PC-9 (cell line): ENCODE results near the gene VSX1. TPM values are rescaled to one million over a fixed set of nuclear protein-coding genes. Genes with fewer than 3 reads are reported as not detected.

Experiments used
- BruUV-seq: library from RNA; stranded (reverse); fragments of 400-500 nt; replicated peaks from 2 replicates; lab custom pipeline; 2021; lab: Mats Ljungman, UMichigan
- CTCF ChIA-PET: fragments of 300-600 bp; sonication (Branson Sonifier 250); formaldehyde crosslinking; loops from one replicate; lab custom pipeline; 2022; ENCODE audit warnings: antibody characterized with exemption; lab: Charles Lee
- POLR2A ChIA-PET: fragments of 300-600 bp; sonication (Branson Sonifier 250); formaldehyde crosslinking; loops from one replicate; lab custom pipeline; 2022; ENCODE audit warnings: antibody characterized with exemption; ENCODE audit not compliant: unreplicated experiment; lab: Charles Lee
- DNase-seq, 2 experiments: peaks; one replicate each; pipeline versions ENCODE4 v3.0.0 to v3.0.0-alpha.2; 2015 to 2022; ENCODE audit warnings: mixed read lengths in 1 of 2
- H2AFZ ChIP-seq: fragments of 200-600 bp; sonication (generic); 2 replicates; pipeline ENCODE4 v1.8.1; 2017; ENCODE audit warnings: antibody characterized with exemption
- H3F3A ChIP-seq: fragments of 200-600 bp; sonication (generic); 2 replicates; pipeline ENCODE4 v1.8.1; 2017; ENCODE audit warnings: antibody characterized with exemption, mild to moderate bottlenecking, low read depth; ENCODE audit not compliant: insufficient read depth
- H3K27ac ChIP-seq: fragments of 200-600 bp; sonication (generic); 2 replicates; pipeline ENCODE4 v1.6.1; 2016; ENCODE audit warnings: mixed run types
- H3K27me3 ChIP-seq: fragments of 200-600 bp; sonication (generic); 2 replicates; pipeline ENCODE4 v1.6.1; 2016; ENCODE audit warnings: low read depth, mixed run types; ENCODE audit not compliant: insufficient read depth
- H3K36me3 ChIP-seq: fragments of 200-600 bp; sonication (generic); 2 replicates; pipeline ENCODE4 v1.6.1; 2016; ENCODE audit warnings: low read depth, mixed run types
- H3K4me1 ChIP-seq: fragments of 200-600 bp; sonication (generic); replicated peaks from 2 replicates; pipeline ENCODE4 v1.6.1; 2016; ENCODE audit warnings: mixed run types; ENCODE audit not compliant: insufficient read depth
- H3K4me2 ChIP-seq: fragments of 200-600 bp; sonication (generic); 2 replicates; pipeline ENCODE4 v1.6.1; 2017; ENCODE audit warnings: mixed run types
- H3K4me3 ChIP-seq: fragments of 200-600 bp; sonication (generic); 2 replicates; pipeline ENCODE4 v1.6.1; 2016; ENCODE audit warnings: mixed run types
- H3K79me2 ChIP-seq: fragments of 200-600 bp; sonication (generic); 2 replicates; pipeline ENCODE4 v1.6.1; 2017; ENCODE audit warnings: low read depth, mixed run types
- H3K9me2 ChIP-seq: fragments of 200-600 bp; sonication (generic); 2 replicates; pipeline ENCODE4 v1.8.1; 2017; ENCODE audit warnings: mild to moderate bottlenecking; ENCODE audit not compliant: insufficient read depth
- H3K9me3 ChIP-seq: fragments of 200-600 bp; sonication (generic); 2 replicates; pipeline ENCODE4 v1.8.1; 2016; ENCODE audit warnings: low read depth; ENCODE audit not compliant: insufficient read depth
- H4K20me1 ChIP-seq: fragments of 200-600 bp; sonication (generic); 2 replicates; pipeline ENCODE4 v1.8.1; 2017; ENCODE audit not compliant: insufficient read depth
- EZH2 ChIP-seq: fragments of 200-600 bp; sonication (generic); IDR thresholded peaks from 2 replicates; pipeline ENCODE4 v1.8.0; 2017; ENCODE audit warnings: antibody characterized with exemption, low read depth
- intact Hi-C: fragments of 100-400 bp; cut with micrococcal nuclease; formaldehyde crosslinking; loops from one replicate; pipeline ENCODE4 v1.10.0; 2022; ENCODE audit not compliant: unreplicated experiment
- total RNA-seq: library from RNA; stranded (reverse); gene quantifications from 2 replicates; pipeline ENCODE4 v1.2.3, GENCODE V29; 2021
- TF ChIP-seq, protein P1 (sequence below): fragments of 200-600 bp; sonication (generic); conservative IDR thresholded peaks from 2 replicates; pipeline ENCODE4 v1.6.1; 2017; ENCODE audit warnings: mixed run types, antibody characterized with exemption, mild to moderate bottlenecking, moderate library complexity

The VSX1 gene
- total RNA-seq, 1 experiment from 2014 or later: 1.5 TPM

DNA sequence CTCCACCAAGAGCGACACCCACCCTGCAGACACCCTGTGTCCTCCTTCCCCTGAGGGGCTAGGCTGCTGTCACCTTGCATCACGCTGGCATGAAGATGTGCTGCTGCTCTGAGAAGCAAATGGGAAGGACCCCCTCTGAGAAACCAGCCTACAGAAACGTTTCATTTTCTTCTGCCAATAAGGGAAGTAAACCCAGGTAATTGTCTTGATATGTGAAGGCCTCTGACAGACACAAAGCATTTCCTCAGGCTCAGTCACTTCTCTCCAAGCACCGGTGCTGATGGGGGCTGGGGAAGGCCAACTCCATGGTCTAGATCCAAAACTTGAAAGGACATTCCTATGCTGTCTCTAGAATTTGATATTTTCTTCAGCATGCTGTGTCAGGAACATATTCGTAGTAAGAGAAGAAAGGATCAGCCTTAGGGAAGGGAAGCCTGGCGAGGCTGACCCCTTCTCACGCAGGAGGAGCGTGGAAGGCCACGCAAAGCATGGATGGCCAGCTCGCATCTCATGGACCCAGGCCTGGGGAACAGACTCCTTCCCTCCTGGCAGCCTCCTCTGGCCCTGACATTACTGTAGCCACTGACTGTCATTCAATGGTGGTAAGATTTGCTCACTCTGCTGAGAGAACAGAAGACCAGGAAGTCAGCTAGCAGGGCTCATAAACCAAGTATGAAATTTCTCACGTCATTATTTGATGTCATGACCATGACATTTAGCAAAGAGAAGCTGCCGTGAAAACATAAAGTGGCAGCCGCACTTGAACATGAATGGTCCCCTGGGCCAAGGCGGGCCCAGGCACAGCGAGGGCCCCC lies 44.4 kb downstream of the VSX1 start:
- ChIA-PET POLR2A (no interaction called here), CTCF (no interaction called here)
- no peak overlapping the region for H2AFZ ChIP-seq
- H3K79me2 ChIP-seq: no peaks in the 10 kb centered on the region
- TF ChIP-seq, protein P1, sequence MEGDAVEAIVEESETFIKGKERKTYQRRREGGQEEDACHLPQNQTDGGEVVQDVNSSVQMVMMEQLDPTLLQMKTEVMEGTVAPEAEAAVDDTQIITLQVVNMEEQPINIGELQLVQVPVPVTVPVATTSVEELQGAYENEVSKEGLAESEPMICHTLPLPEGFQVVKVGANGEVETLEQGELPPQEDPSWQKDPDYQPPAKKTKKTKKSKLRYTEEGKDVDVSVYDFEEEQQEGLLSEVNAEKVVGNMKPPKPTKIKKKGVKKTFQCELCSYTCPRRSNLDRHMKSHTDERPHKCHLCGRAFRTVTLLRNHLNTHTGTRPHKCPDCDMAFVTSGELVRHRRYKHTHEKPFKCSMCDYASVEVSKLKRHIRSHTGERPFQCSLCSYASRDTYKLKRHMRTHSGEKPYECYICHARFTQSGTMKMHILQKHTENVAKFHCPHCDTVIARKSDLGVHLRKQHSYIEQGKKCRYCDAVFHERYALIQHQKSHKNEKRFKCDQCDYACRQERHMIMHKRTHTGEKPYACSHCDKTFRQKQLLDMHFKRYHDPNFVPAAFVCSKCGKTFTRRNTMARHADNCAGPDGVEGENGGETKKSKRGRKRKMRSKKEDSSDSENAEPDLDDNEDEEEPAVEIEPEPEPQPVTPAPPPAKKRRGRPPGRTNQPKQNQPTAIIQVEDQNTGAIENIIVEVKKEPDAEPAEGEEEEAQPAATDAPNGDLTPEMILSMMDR: no peak
- no peak for TF ChIP-seq EZH2
- BruUV-seq: no TSS peak
- no peak for DNase-seq
- intact Hi-C loops: no loop called here
- no peaks in the 10 kb centered on the region for H3K9me3 ChIP-seq
- no peak overlapping the region for H3K4me3 ChIP-seq
- H3K4me1 ChIP-seq: peaks cover 11% of the 10 kb centered on the region; the same call in 1 of the 2 replicates
- H3K36me3 ChIP-seq: no peaks in the 10 kb centered on the region
- H3K9me2 ChIP-seq: no peaks in the 10 kb centered on the region
- no peak overlapping the region for H3K4me2 ChIP-seq
- no peak overlapping the region for H3K27ac ChIP-seq
- peaks cover 7% of the 10 kb centered on the region; the same call in 1 of the 2 replicates for H3F3A ChIP-seq
- H3K27me3 ChIP-seq: no peaks in the 10 kb centered on the region
- H4K20me1 ChIP-seq: no peaks in the 10 kb centered on the region

DNA sequence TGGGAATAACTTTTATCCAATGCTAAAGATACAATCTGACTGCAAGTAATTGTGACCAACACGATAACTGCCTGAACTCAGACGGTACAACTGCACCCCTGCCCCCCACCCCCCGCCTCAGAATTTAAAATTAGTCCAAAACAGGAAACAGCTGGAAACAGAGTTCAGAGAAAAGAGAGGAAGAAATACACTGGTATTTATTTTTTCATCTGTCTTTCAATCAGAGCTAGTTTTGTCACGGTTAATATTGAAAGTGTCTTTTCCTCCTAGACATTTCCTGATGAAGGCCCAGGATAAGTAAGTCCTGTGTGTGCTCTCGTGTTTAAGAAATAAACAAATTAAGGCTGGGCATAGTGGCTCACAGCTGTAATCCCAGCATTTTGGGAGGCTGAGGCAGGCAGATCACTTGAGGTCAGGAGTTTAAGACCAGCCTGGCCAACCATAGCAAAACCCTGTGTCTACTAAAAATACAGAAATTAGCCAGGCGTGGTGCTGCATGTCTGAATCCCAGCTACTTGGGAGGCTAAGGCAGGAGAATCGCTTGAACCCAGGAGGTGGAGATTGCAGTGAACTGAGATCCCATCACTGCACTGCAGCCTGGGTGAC lies 45.5 kb downstream of the VSX1 start:
- TF ChIP-seq EZH2: no peak
- Histone ChIP-seq H3K36me3 (no peaks in the 10 kb centered on the region), H3K4me3 (no peak overlapping the region), H3K9me2 (no peaks in the 10 kb centered on the region), H3K27ac (no peak overlapping the region), H3K27me3 (no peaks in the 10 kb centered on the region), H3K79me2 (no peaks in the 10 kb centered on the region), H2AFZ (no peak overlapping the region), H3K9me3 (no peaks in the 10 kb centered on the region), H3F3A (peaks cover 7% of the 10 kb centered on the region; the same call in 1 of the 2 replicates), H3K4me2 (no peak overlapping the region), H3K4me1 (peaks cover 11% of the 10 kb centered on the region; the same call in 1 of the 2 replicates), H4K20me1 (no peaks in the 10 kb centered on the region)
- BruUV-seq: no TSS peak
- intact Hi-C loops: no loop called here
- POLR2A ChIA-PET: interaction anchor here (0.7 kb wide), 1 partner anchor 348 kb away, joined by 5 read pairs; no protein-coding TSS in a partner anchor
- CTCF ChIA-PET: no interaction called here
- DNase-seq: no peak

DNA sequence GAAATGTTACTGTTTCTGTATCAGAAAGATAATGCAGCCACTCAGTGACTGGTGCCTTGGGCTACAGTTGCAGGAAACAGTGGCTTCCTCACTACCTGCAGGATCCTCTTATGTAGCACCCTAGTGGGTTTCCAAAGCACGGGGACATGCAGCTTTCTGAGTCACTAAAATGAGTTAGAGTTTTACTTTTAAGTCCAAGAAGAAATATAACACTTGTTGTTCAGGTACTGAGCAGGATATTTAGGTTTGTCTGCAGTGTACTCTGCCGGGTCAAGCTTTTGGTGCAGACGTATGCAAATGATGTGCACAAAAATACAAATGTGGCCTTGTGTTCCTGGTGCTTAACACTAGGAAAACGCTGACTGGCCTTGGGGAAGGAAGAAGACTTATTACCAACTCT lies 46.0 kb downstream of the VSX1 start:
- BruUV-seq: no TSS peak
- no peak overlapping the region for H3K27ac ChIP-seq
- H3K4me2 ChIP-seq: no peak overlapping the region
- no peaks in the 10 kb centered on the region for H3K36me3 ChIP-seq
- H3F3A ChIP-seq: peaks cover 7% of the 10 kb centered on the region; the same call in 1 of the 2 replicates
- no peak for DNase-seq
- ChIA-PET CTCF (no interaction called here), POLR2A (no interaction called here)
- H3K27me3 ChIP-seq: no peaks in the 10 kb centered on the region
- H4K20me1 ChIP-seq: no peaks in the 10 kb centered on the region
- no peak overlapping the region for H3K4me3 ChIP-seq
- TF ChIP-seq, protein P1: no peak
- TF ChIP-seq EZH2: no peak
- peaks cover 11% of the 10 kb centered on the region; the same call in 1 of the 2 replicates for H3K4me1 ChIP-seq
- no peaks in the 10 kb centered on the region for H3K9me2 ChIP-seq
- no peaks in the 10 kb centered on the region for H3K9me3 ChIP-seq
- intact Hi-C loops: no loop called here
- H2AFZ ChIP-seq: no peak overlapping the region
- no peaks in the 10 kb centered on the region for H3K79me2 ChIP-seq
